Measurements from ENCODE around the gene DOCK7. TPM values are rescaled to one million over a fixed set of nuclear protein-coding genes. Genes with fewer than 3 reads are reported as not detected.
"Not testable (repeated sequence)": the region's sequence is repeated elsewhere in the genome, so short reads cannot be mapped to it uniquely, and the experiment has no call there.

Gene DOCK7
- total RNA-seq, 1 donor from 2014 or later = 34.7 TPM

DNA sequence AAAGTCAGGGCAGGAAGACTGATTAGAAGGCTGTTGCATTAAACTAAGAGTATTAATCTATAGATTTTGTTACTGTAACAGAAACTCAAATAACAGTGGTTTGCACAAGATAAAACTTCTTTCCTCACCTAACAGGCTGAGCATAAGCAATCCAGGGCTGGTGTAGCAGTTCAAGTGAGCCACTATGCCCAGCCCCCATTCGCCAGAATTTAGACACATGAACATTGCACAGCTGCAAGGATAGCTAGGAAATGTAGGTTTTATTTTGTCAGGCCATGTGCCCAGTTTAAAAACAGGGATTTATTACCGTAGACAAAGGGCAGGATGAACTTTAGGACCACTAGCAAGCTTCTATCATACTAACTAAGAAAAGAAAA, 19.5 kb upstream of the DOCK7 start:
- Histone ChIP-seq H3K36me3 (no peaks in the 10 kb centered on the region), H3K27ac (no peak overlapping the region), H3K4me3 (no peak overlapping the region), H3K9me3 (no peaks in the 10 kb centered on the region), H3K4me1 (no peaks in the 10 kb centered on the region), H3K27me3 (no peaks in the 10 kb centered on the region)
- intact Hi-C loops (cut with DNase I) = no loop called here
- no peak for DNase-seq
- TF ChIP-seq, protein P1, sequence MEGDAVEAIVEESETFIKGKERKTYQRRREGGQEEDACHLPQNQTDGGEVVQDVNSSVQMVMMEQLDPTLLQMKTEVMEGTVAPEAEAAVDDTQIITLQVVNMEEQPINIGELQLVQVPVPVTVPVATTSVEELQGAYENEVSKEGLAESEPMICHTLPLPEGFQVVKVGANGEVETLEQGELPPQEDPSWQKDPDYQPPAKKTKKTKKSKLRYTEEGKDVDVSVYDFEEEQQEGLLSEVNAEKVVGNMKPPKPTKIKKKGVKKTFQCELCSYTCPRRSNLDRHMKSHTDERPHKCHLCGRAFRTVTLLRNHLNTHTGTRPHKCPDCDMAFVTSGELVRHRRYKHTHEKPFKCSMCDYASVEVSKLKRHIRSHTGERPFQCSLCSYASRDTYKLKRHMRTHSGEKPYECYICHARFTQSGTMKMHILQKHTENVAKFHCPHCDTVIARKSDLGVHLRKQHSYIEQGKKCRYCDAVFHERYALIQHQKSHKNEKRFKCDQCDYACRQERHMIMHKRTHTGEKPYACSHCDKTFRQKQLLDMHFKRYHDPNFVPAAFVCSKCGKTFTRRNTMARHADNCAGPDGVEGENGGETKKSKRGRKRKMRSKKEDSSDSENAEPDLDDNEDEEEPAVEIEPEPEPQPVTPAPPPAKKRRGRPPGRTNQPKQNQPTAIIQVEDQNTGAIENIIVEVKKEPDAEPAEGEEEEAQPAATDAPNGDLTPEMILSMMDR (IDR thresholded peaks at IDR 0.05) = no peak
- no peak for ATAC-seq

DNA sequence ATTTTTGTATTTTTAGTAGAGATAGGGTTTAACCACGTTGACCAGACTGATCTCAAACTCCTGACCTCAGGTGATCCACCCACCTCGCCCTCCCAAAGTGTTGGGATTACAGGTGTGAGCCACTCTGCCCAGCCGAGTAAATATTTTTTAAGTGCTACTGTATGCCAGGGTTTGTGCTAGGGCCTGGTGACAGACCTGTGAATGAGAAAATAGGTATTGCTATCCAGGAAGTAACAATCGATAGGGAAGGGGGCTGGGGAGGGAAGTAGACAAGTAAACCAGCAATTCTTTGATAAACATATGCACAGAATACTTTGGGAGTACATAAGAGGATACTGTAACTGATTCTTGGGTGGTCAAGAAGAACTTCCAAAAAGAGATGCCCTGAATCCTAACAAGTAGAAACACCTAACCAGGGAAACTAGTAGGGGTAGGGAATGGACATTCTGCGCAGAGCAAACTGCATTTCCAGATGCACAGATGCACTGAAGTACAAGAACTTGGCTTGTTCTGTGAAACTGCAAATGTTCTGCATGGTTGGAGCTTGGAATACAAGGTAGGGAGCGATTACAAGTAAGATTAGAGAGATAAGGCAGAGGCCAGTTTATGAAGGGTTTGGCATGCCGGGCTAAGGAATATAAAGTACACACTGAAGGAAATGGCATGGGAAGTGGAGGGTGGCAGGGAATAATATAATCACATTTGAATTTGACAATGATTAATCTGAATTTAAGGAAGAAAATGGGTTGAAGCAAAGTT, 19.0 kb upstream of the DOCK7 start:
- no peak overlapping the region for H3K27ac ChIP-seq
- no peak for ATAC-seq

DNA sequence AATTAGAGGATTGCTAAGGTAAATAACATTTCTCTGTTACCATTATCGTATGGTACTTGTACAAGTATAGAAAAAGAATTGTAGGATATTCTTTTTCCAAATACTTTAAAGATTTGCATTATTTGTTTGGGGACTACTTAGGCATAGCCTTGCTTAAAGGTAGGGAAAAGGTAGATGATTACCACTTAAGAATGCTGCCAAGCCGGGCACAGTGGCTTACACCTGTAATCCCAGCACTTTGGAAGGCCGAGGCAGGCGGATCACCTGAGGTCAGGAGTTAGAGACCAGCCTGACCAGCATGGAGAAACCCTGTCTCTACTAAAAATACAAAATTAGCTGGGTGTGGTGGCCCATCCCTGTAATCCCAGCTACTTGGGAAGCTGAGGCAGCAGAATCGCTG, 10.0 kb upstream of the DOCK7 start:
- H3K4me1 ChIP-seq; ATAC-seq; H3K36me3 ChIP-seq; H3K27me3 ChIP-seq; H3K27ac ChIP-seq; intact Hi-C loops (cut with DNase I); H3K4me3 ChIP-seq; DNase-seq; H3K9me3 ChIP-seq: not testable (repeated sequence)

More for the DNA sequence above, 19.0 kb upstream of the DOCK7 start:
- Histone ChIP-seq H3K4me1 (no peaks in the 10 kb centered on the region), H3K4me3 (no peak overlapping the region), H3K9me3 (no peaks in the 10 kb centered on the region), H3K36me3 (no peaks in the 10 kb centered on the region), H3K27me3 (no peaks in the 10 kb centered on the region)
- TF ChIP-seq, protein P1 (IDR thresholded peaks at IDR 0.05) = no peak
- intact Hi-C loops (cut with DNase I) = no loop called here
- DNase-seq = no peak

DNA sequence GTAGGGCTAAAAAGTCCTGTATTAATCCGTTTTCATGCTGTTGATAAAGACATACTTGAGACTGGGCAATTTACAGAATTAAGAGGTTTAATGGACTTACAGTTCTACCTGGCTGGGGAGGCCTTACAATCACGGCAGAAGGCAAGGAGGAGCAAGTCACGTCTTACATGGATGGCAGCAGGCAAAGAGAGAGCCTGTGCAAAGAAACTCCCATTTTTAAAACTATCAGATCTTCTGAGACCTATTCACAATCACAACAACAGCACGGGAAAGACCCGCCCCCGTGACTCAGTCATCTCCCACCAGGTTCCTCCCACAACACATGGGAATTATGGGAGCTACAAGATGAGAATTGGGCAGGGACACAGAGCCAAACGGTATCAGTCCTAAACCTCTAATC, 6.3 kb upstream of the DOCK7 start:
- H3K4me1 ChIP-seq; H3K27me3 ChIP-seq; H3K27ac ChIP-seq; ATAC-seq; DNase-seq; intact Hi-C loops (cut with DNase I); H3K9me3 ChIP-seq; H3K4me3 ChIP-seq; H3K36me3 ChIP-seq: not testable (repeated sequence)

DNA sequence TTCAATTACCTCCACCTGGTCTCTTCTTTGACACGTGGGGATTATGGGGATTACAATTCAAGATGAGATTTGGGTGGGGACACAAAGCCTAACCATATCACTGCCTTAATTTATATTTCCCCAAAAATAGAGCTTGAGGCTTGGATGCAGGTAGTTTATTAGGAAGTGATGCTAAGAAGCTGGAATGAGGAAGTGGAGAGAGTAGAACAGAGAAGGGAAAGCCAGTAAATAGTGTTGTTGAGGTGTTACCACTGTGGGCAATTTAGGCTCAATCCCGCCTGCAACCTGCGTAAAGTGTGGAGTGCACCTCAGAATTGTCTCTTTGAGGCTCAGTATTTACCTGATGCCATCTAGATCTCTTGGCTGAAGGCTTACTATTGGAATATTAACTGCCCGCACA, 4.9 kb upstream of the DOCK7 start:
- H3K4me1 ChIP-seq = peaks cover 14% of the 10 kb centered on the region
- H3K36me3 ChIP-seq = no peaks in the 10 kb centered on the region
- intact Hi-C loops (cut with DNase I) = no loop called here
- no peak overlapping the region for H3K27ac ChIP-seq
- no peak overlapping the region for H3K4me3 ChIP-seq
- ATAC-seq = no peak
- TF ChIP-seq, protein P1 (IDR thresholded peaks at IDR 0.05) = no peak
- DNase-seq = no peak
- H3K9me3 ChIP-seq = no peaks in the 10 kb centered on the region
- H3K27me3 ChIP-seq = no peaks in the 10 kb centered on the region

DNA sequence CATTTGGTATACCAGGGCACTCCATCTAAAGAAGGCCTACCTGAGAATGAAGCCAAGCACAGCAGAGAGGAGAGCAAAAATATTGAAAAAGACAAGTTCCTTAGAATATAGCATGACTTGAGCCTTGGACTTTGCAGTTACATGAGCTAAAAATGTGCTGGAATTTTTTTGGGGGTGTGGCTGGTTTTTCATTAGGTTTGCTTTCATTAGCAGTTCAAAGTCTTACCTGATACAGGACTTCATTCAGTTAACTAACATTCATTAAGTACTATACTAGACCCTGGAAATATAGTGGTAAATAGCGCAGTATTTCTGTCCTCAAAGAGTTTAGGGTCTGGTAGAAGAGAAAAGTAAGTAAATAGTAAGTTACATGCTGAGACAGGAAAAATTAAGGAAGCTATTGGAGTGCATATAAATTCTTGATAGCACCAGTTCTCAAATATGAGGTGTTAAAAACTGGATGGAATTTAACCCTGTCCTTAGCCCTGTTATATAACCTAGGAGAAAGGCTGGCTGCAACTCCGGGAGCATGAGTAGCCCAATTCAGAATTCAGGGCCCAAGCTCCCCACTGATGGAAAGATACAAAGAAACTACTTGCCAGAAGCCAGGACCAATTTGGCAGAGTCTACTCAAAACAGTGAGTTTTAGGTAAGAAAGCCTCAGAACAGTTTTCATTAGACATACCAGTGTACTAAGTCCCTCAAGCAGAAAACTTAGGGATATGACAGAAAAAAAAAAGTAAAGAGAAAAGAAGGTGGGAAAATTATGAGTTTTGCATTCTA, 3.1 kb upstream of the DOCK7 start:
- ATAC-seq (no peak), DNase-seq (no peak)
- Histone ChIP-seq H3K4me3 (no peak overlapping the region), H3K27ac (no peak overlapping the region), H3K36me3 (no peaks in the 10 kb centered on the region), H3K27me3 (no peaks in the 10 kb centered on the region), H3K4me1 (peaks cover 22% of the 10 kb centered on the region), H3K9me3 (no peaks in the 10 kb centered on the region)
- TF ChIP-seq, protein P1 (IDR thresholded peaks at IDR 0.05) = no peak
- intact Hi-C loops (cut with DNase I) = no loop called here
